ENCODE results near the gene KCNK4.
A peak's percentile ranks its signal among the peaks of the same experiment; 100 is the strongest.

The KCNK4 gene

DNA sequence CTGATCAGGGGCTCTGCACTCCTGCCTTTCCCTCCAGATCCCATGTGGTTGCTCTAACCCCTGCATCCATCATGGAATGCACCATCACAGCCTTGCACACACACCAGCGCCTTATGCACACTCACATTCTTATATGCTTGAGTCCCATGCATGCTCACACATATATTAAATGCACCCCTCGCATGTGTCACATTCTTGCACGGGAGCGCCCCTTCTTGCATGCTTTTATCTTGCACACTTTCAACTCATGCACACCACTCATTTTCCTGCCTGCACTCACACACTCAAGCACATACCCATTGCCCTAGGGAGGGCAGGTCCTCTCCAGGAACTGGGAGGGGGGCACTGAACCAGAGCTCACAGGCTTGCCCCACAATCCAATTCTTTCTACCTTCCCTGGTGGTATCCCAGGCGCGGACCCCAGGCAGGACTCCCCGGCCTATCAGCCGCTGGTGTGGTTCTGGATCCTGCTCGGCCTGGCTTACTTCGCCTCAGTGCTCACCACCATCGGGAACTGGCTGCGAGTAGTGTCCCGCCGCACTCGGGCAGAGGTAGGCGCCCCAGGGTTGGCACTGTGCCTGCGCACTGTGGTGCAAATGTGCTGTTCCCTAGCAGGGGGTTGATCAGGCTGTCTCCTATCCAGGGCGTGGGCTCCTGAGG lies 6.7 kb downstream of the KCNK4 start:
- no peak for DNase-seq

DNA sequence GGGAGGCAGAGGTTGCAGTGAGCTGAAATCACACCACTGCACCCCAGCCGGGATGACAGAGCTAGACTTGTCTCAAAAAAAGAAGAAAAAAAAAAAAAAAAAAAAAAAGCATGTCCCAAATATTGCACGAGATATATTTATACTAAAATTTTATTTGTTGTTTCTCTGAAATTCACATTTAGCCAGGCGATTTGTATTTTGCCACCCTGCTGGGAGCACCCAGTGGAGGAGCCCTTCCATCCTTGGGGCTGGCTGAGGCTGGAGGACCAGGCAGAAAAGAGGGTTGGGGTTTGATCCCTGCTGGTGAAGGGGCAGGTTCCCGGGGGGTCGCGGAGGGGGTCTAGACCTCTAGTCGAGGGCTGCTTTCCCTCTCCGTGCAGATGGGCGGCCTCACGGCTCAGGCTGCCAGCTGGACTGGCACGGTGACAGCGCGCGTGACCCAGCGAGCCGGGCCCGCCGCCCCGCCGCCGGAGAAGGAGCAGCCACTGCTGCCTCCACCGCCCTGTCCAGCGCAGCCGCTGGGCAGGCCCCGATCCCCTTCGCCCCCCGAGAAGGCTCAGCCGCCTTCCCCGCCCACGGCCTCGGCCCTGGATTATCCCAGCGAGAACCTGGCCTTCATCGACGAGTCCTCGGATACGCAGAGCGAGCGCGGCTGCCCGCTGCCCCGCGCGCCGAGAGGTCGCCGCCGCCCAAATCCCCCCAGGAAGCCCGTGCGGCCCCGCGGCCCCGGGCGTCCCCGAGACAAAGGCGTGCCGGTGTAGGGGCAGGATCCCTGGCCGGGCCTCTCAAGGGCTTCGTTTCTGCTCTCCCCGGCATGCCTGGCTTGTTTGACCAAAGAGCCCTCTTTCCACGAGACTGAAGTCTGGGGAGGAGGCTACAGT lies 8.1 kb downstream of the KCNK4 start:
- H3K36me3 Mint-ChIP-seq (ENCODE audit: low read depth), result no peaks in the 10 kb centered on the region

More for the DNA sequence above, 6.7 kb downstream of the KCNK4 start:
- Mint-ChIP-seq H3K36me3 (ENCODE audit: low read depth) (no peaks in the 10 kb centered on the region), H3K4me3 (no peak overlapping the region), H3K27me3 (ENCODE audit: low read depth, poor library complexity) (peaks cover 100% of the 10 kb centered on the region), H3K4me1 (peaks cover 11% of the 10 kb centered on the region), H3K27ac (no peak overlapping the region), H3K9me3 (no peaks in the 10 kb centered on the region)
- TF ChIP-seq, protein P1, sequence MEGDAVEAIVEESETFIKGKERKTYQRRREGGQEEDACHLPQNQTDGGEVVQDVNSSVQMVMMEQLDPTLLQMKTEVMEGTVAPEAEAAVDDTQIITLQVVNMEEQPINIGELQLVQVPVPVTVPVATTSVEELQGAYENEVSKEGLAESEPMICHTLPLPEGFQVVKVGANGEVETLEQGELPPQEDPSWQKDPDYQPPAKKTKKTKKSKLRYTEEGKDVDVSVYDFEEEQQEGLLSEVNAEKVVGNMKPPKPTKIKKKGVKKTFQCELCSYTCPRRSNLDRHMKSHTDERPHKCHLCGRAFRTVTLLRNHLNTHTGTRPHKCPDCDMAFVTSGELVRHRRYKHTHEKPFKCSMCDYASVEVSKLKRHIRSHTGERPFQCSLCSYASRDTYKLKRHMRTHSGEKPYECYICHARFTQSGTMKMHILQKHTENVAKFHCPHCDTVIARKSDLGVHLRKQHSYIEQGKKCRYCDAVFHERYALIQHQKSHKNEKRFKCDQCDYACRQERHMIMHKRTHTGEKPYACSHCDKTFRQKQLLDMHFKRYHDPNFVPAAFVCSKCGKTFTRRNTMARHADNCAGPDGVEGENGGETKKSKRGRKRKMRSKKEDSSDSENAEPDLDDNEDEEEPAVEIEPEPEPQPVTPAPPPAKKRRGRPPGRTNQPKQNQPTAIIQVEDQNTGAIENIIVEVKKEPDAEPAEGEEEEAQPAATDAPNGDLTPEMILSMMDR (IDR thresholded peaks at IDR 0.05), result no peak

DNA sequence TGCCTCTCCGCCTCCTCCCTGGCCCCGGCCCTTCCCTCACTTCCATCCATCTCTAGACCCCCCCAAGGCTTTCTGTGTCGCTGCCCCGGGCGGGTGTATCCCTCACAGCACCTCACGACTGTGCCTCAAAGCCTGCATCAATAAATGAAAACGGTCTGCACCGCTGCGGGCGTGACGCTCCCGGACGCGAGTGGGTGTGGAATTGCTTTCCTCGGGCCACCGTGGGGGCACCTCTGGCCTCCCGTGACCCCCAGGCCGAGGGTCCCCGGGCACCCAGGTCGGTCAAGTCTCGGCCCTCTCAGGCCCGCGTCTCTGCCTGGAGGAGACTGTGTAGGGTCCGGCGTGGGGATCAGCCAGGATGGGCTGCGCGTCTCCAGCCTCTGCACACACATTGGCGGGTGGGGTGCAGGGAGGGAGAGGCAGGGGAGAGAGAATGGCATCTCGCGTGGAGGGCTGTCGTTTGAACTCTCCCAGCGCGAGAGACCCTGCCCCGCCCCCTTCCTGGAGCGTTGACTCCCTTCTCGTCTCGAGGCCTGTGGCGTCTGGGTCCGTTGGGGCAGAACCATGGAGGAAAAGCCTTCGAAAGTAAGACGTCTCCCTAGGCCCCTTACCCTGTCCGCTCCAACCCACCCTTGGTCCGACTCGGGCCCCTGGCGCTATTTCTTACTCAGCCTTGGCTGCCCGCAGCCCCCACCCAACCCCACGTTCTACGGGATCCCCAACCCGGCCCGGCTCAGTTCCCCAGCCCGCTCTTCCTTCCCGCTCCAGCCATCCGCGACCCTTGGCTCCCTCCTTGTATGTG lies 8.9 kb downstream of the KCNK4 start, which contains the start of gene CATSPERZ:
CATSPERZ (plus strand) TSS at position 512 of the 802 bp plus-strand sequence; CDS start at position 565, 53 bp downstream.
- Mint-ChIP-seq H3K27ac (no peak within 1 kb of the TSS), H3K4me1 (peaks cover 17% of the 10 kb centered on the region), H3K27me3 (ENCODE audit: low read depth, poor library complexity) (peaks cover 92% of the 10 kb centered on the region), H3K36me3 (ENCODE audit: low read depth) (no peaks in the 10 kb centered on the region), H3K4me3 (peak within 1 kb of the TSS; percentile 69), H3K9me3 (no peaks in the 10 kb centered on the region)
- peak; percentile 43 for DNase-seq
- TF ChIP-seq, protein P1 (IDR thresholded peaks at IDR 0.05), result no peak

More for the DNA sequence above, 8.1 kb downstream of the KCNK4 start:
- Mint-ChIP-seq H3K9me3 (no peaks in the 10 kb centered on the region), H3K4me1 (peaks cover 14% of the 10 kb centered on the region), H3K4me3 (peak overlapping the region; percentile 69), H3K27me3 (ENCODE audit: low read depth, poor library complexity) (peaks cover 98% of the 10 kb centered on the region), H3K27ac (no peak overlapping the region)
- DNase-seq, result peak; percentile 52
- TF ChIP-seq, protein P1 (IDR thresholded peaks at IDR 0.05), result no peak

DNA sequence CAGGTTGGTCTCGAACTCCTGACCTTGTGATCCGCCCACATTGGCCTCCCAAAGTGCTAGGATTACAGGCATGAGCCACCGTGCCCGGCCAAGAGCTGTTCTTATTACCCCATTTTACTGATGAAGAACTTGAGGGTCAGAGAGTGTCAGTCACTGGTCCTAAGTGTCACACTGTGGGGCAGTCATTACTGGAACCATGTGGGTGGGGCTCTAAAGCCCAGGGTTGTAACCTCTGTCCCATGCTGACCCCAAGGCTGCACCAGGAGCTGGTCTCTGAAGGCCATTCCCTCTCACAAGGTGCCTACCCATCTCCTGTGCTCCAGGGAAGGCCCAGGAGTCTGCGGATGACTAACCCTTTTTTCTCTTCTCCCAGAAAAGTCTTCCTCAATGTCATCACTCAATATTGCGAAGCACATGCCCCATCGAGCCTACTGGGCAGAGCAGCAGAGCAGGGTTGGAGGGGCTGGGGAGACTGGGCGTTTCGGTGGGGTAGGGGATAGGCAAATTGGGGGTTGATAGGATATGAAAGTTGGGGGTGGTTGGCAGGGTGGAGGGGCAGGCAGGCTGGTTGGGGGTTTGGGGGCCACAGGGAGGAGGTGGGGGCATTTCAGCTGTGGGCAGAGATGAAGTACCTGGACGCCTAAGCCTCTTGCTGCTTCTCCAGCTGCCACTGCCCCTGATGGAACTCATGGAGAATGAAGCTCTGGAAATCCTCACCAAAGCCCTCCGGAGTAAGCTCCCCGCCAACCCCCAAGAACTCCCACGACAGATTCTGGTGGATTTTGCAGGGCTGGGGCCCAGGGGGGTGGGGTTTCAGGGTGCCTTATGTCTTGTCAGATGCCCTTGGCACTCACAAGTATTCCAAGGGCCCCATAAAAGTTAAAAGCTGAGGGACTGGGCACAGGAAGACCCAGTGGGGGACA lies 12.3 kb downstream of the KCNK4 start:
- Mint-ChIP-seq H3K27me3 (ENCODE audit: low read depth, poor library complexity) (peaks cover 59% of the 10 kb centered on the region), H3K4me1 (peaks cover 31% of the 10 kb centered on the region), H3K36me3 (ENCODE audit: low read depth) (peaks cover 5% of the 10 kb centered on the region), H3K9me3 (no peaks in the 10 kb centered on the region), H3K27ac (no peak overlapping the region), H3K4me3 (no peak overlapping the region)
- TF ChIP-seq, protein P1 (IDR thresholded peaks at IDR 0.05), result no peak
- no peak for DNase-seq

DNA sequence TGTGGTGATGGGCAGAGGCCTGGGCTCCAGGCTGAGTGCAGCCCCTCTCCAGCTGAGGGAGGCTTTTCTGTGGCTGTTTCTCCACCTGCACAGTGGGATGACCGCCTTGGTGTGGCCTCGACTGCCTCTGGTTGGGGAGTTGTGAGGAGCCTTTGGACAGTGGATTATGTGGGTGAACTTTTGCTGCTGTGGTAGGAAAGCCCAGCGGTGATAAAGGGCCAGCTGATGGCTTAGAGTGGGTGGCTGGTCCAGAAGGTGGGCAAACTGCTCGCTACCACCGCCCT lies 12.9 kb downstream of the KCNK4 start:
- Mint-ChIP-seq H3K9me3 (no peaks in the 10 kb centered on the region), H3K36me3 (ENCODE audit: low read depth) (peaks cover 5% of the 10 kb centered on the region), H3K4me3 (peak overlapping the region; percentile 86), H3K27ac (no peak overlapping the region), H3K4me1 (peaks cover 31% of the 10 kb centered on the region), H3K27me3 (ENCODE audit: low read depth, poor library complexity) (peaks cover 53% of the 10 kb centered on the region)
- TF ChIP-seq, protein P1 (IDR thresholded peaks at IDR 0.05), result no peak
- DNase-seq, result no peak
